ENCODE results near the gene ZNF747. TPM values are rescaled to one million over a fixed set of nuclear protein-coding genes. Genes with fewer than 3 reads are reported as not detected.
A peak's percentile ranks its signal among the peaks of the same experiment; 100 is the strongest.

Gene ZNF747
- total RNA-seq, result 1 to 10 TPM; 5.0 to 8.6 (median 6.3) TPM
- 10.8 TPM for total RNA-seq (2013)

- TF ChIP-seq, protein P1, sequence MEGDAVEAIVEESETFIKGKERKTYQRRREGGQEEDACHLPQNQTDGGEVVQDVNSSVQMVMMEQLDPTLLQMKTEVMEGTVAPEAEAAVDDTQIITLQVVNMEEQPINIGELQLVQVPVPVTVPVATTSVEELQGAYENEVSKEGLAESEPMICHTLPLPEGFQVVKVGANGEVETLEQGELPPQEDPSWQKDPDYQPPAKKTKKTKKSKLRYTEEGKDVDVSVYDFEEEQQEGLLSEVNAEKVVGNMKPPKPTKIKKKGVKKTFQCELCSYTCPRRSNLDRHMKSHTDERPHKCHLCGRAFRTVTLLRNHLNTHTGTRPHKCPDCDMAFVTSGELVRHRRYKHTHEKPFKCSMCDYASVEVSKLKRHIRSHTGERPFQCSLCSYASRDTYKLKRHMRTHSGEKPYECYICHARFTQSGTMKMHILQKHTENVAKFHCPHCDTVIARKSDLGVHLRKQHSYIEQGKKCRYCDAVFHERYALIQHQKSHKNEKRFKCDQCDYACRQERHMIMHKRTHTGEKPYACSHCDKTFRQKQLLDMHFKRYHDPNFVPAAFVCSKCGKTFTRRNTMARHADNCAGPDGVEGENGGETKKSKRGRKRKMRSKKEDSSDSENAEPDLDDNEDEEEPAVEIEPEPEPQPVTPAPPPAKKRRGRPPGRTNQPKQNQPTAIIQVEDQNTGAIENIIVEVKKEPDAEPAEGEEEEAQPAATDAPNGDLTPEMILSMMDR (IDR thresholded peaks at IDR 0.05), result no peak
- ATAC-seq, result peak; percentile 86 to 93 (median 89)
- Mint-ChIP-seq H3K9me3 (no peaks in the 10 kb centered on the region), H3K27me3 (ENCODE audit: low read depth in 2 of 2) (no peaks in the 10 kb centered on the region), H3K4me3 (peak within 1 kb of the TSS; percentile 96), H3K36me3 (no peaks in the 10 kb centered on the region), H3K4me1 (peaks cover 22 to 30% of the 10 kb centered on the region in 2 donors), H3K27ac (peak within 1 kb of the TSS; percentile 83 to 95)
- Histone ChIP-seq H3K27ac (ENCODE audit: low read length) (peak within 1 kb of the TSS; percentile 94), H3K27me3 (ENCODE audit: control insufficient read depth, insufficient read depth, low read length) (no peaks in the 10 kb centered on the region), H3K9me3 (ENCODE audit: control insufficient read depth, insufficient read depth, low read length) (no peaks in the 10 kb centered on the region), H3K4me1 (ENCODE audit: control insufficient read depth, insufficient read depth, low read length) (peaks cover 38% of the 10 kb centered on the region), H3K36me3 (ENCODE audit: control insufficient read depth, insufficient read depth, low read length) (peaks cover 8% of the 10 kb centered on the region), H3K4me3 (ENCODE audit: low read length) (peak within 1 kb of the TSS; percentile 87)
- DNase-seq, result peak; percentile 86 to 96
- intact Hi-C loops (cut with micrococcal nuclease), result loop anchor here (1.0 to 10.0 kb wide), 4 partner anchors 24 to 100 kb away; partner anchors contain the start of genes DCTPP1, ZNF764 and ZNF785
- under 1% methylated on average over 70 of the region's 70 CpGs for WGBS (ENCODE audit: insufficient coverage)
Measured at GRCh38 chr16:30534368-30535105, at the start of gene ZNF747. TSS of gene ZNF747 (minus strand) at chr16:30534858. CDS start at chr16:30534679, 179 bp downstream.

DNA sequence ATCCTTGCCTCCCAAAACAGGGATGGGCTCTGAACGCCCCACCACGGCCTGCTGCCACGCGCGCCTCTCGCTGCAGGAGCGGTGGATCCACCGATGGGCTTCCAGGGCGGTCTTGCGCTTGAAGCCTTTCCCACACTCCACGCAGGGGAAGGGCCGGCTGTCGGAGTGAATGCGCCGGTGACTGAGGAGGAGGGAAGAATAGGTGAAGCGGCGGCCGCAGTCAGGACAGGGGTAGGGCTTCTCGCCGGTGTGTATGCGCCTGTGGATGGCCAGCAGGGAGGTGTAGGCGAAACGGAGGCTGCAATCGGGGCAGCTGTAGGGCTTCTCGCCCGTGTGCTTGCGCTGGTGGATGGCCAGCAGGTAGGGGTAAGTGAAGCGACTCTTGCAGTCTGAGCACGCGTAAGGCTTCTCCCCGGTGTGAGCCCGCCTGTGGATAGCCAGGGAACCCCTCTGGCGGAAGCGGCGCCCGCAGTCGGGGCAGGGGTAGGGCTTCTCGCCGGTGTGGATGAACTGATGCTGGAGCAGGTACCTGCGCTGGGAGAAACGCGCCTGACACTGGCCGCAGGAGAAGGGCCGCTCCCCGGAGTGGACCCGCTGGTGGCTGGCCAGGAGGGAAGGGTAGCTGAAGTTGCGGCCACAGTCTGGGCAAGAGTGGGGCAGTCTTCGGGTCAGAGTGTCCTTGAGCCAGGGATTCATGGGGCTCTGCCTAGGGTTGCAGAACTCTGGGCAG is 48.1 kb upstream of the ZNF747 start:
- H3K4me3 ChIP-seq (ENCODE audit: low read length), result no peak overlapping the region
- TF ChIP-seq, protein P1 (IDR thresholded peaks at IDR 0.05), result no peak
- 97% methylated on average over 48 of the region's 48 CpGs for WGBS (ENCODE audit: insufficient coverage)
- H3K36me3 Mint-ChIP-seq, result no peaks in the 10 kb centered on the region
- no peaks in the 10 kb centered on the region for H3K27me3 Mint-ChIP-seq (ENCODE audit: low read depth in 2 of 2)
- intact Hi-C loops (cut with micrococcal nuclease), result no loop called here
- H3K27me3 ChIP-seq (ENCODE audit: control insufficient read depth, insufficient read depth, low read length), result no peaks in the 10 kb centered on the region
- DNase-seq, result no peak
- peaks cover 9 to 14% of the 10 kb centered on the region in 2 donors for H3K4me1 Mint-ChIP-seq
- H3K27ac Mint-ChIP-seq, result no peak overlapping the region
- no peak overlapping the region for H3K27ac ChIP-seq (ENCODE audit: low read length)
- no peak overlapping the region for H3K4me3 Mint-ChIP-seq
- no peak for ATAC-seq
- H3K9me3 Mint-ChIP-seq, result no peaks in the 10 kb centered on the region
- peaks cover 12% of the 10 kb centered on the region for H3K36me3 ChIP-seq (ENCODE audit: control insufficient read depth, insufficient read depth, low read length)
- H3K9me3 ChIP-seq (ENCODE audit: control insufficient read depth, insufficient read depth, low read length), result no peaks in the 10 kb centered on the region
- peaks cover 14% of the 10 kb centered on the region for H3K4me1 ChIP-seq (ENCODE audit: control insufficient read depth, insufficient read depth, low read length)

DNA sequence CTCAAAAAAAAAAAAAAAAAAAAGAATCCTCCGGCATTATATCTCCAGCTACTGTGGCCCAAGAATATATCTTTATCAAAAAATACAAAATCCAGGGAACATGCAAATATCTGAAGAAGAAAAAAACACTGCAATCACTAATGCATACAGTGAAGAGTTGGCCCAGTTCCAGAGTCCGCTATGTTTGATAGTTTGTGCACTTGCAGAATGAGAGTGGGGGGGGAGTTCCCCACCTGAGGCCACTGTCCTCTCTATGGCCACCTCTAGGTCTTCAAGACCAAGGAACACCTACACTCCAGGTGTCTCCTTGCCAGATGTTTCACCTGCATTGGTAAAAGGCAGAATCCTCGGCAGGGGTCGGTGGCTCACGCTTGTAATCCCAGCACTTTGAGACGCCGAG is 46.8 kb upstream of the ZNF747 start:
- H3K27ac Mint-ChIP-seq, result no peak overlapping the region
- ATAC-seq (no peak), DNase-seq (no peak)
- H3K9me3 ChIP-seq (ENCODE audit: control insufficient read depth, insufficient read depth, low read length), result no peaks in the 10 kb centered on the region
- 97% methylated on average over 5 of the region's 7 CpGs for WGBS (ENCODE audit: insufficient coverage)
- no peak overlapping the region for H3K4me3 Mint-ChIP-seq
- peaks cover 12% of the 10 kb centered on the region for H3K36me3 ChIP-seq (ENCODE audit: control insufficient read depth, insufficient read depth, low read length)
- H3K4me3 ChIP-seq (ENCODE audit: low read length), result no peak overlapping the region
- intact Hi-C loops (cut with micrococcal nuclease), result no loop called here
- no peaks in the 10 kb centered on the region for H3K36me3 Mint-ChIP-seq
- peaks cover 9 to 14% of the 10 kb centered on the region in 2 donors for H3K4me1 Mint-ChIP-seq
- H3K27ac ChIP-seq (ENCODE audit: low read length), result no peak overlapping the region
- H3K4me1 ChIP-seq (ENCODE audit: control insufficient read depth, insufficient read depth, low read length), result peaks cover 14% of the 10 kb centered on the region
- no peaks in the 10 kb centered on the region for H3K27me3 ChIP-seq (ENCODE audit: control insufficient read depth, insufficient read depth, low read length)
- no peaks in the 10 kb centered on the region for H3K27me3 Mint-ChIP-seq (ENCODE audit: low read depth in 2 of 2)
- no peaks in the 10 kb centered on the region for H3K9me3 Mint-ChIP-seq
- TF ChIP-seq, protein P1 (IDR thresholded peaks at IDR 0.05), result no peak
